HCT116 (cell line): ENCODE results near the gene TMEM121B. TPM values are rescaled to one million over a fixed set of nuclear protein-coding genes. Genes with fewer than 3 reads are reported as not detected.

Experiments
- ATAC-seq: fragments of 200-7000 bp; cut with Tn5 transposase; 2 replicates; pipeline ENCODE4 v1.9.1; 2020; ENCODE audit warnings: mild to moderate bottlenecking, moderate library complexity
- BruUV-seq: library from RNA; stranded (reverse); fragments of 400-500 nt; replicated peaks from 2 replicates; lab custom pipeline; 2021; lab: Mats Ljungman, UMichigan
- CTCF ChIA-PET: fragments of 300-600 bp; sonication (Branson Sonifier 250); formaldehyde crosslinking; loops from one replicate; lab custom pipeline; 2021; ENCODE audit warnings: antibody characterized with exemption; lab: Charles Lee
- POLR2A ChIA-PET: fragments of 300-600, 350-600 bp; sonication (Branson Sonifier 250); formaldehyde crosslinking; loops from one replicate; lab custom pipeline; 2021; ENCODE audit warnings: antibody characterized with exemption; lab: Charles Lee
- RAD21 ChIA-PET, 2 experiments: fragments of 300-600 bp; sonication (Branson Sonifier 250); formaldehyde crosslinking; loops; one replicate each; lab custom pipeline; 2023; ENCODE audit warnings: low total read pairs in 2 of 2; ENCODE audit not compliant: uncharacterized antibody in 2 of 2, unreplicated experiment in 2 of 2, low non-redundant PET in 1 of 2; lab: Charles Lee
- DNase-seq: peaks from one replicate; pipeline ENCODE4 v3.0.0-alpha.2; 2010; ENCODE audit warnings: low read depth, low spot score
- H2AFZ ChIP-seq: fragments of 200-600 bp; shearing (Covaris generic), sonication (generic); 2 replicates; pipeline ENCODE4 v1.6.1; 2017; ENCODE audit warnings: low read depth, mixed run types, mixed read lengths, antibody characterized with exemption, low read length; ENCODE audit not compliant: poor library complexity, severe bottlenecking
- H3K27ac ChIP-seq: 2 replicates; pipeline ENCODE4 v1.5.1; 2012; ENCODE audit warnings: low read depth, low read length
- H3K27me3 ChIP-seq: fragments of 200-600 bp; sonication (generic); 2 replicates; pipeline ENCODE4 v1.6.1; 2016; ENCODE audit warnings: mixed run types, low read length, mixed read lengths; ENCODE audit not compliant: insufficient read depth
- H3K36me3 ChIP-seq, 2 experiments: fragments of 200-500 bp in 1 of 2; fragments of 200-600 bp in 1 of 2; sonication (Bioruptor generic) in 1 of 2; sonication (generic) in 1 of 2; 2 replicates each; pipeline versions ENCODE4 v1.5.1 to v1.6.1; 2014 to 2016; ENCODE audit warnings: low read length in 2 of 2, inconsistent platforms in 1 of 2, mixed read lengths in 1 of 2, mixed run types in 1 of 2; ENCODE audit not compliant: insufficient read depth in 2 of 2, control insufficient read depth in 1 of 2
- H3K4me1 ChIP-seq, 2 experiments: fragments of 200-600 bp in 1 of 2; sonication (generic) in 1 of 2; 2 replicates each; pipeline versions ENCODE4 v1.5.1 to v1.6.1; 2012 to 2017; ENCODE audit warnings: low read length in 2 of 2, inconsistent platforms in 1 of 2, mild to moderate bottlenecking in 1 of 2, mixed read lengths in 1 of 2, mixed run types in 1 of 2, moderate library complexity in 1 of 2; ENCODE audit not compliant: insufficient read depth in 2 of 2, control insufficient read depth in 1 of 2
- H3K4me2 ChIP-seq: fragments of 200-600 bp; sonication (generic); 2 replicates; pipeline ENCODE4 v1.6.1; 2017; ENCODE audit warnings: mixed run types, low read length, mixed read lengths
- H3K4me3 ChIP-seq, 2 experiments: fragments of 200-600 bp in 1 of 2; sonication (generic) in 1 of 2; replicated peaks in 1 of 2; 2 replicates each; pipeline ENCODE4 v1.5.1; 2011 to 2016; ENCODE audit warnings: low read length in 2 of 2, control low read depth in 1 of 2, low read depth in 1 of 2, mild to moderate bottlenecking in 1 of 2, mixed read lengths in 1 of 2, mixed run types in 1 of 2
- H3K79me2 ChIP-seq: fragments of 200-600 bp; sonication (generic); 2 replicates; pipeline ENCODE4 v1.6.1; 2017; ENCODE audit warnings: mild to moderate bottlenecking, mixed run types, low read length, moderate library complexity, mixed read lengths; ENCODE audit not compliant: insufficient read depth
- H3K9ac ChIP-seq: fragments of 200-600 bp; sonication (generic); 2 replicates; pipeline ENCODE4 v1.6.1; 2016; ENCODE audit warnings: low read length, mixed read lengths
- H3K9me2 ChIP-seq: fragments of 200-600 bp; sonication (generic), shearing (Covaris generic); 2 replicates; pipeline ENCODE4 v1.6.1; 2017; ENCODE audit warnings: mixed run types, mild to moderate bottlenecking, moderate library complexity; ENCODE audit not compliant: insufficient read depth
- H3K9me3 ChIP-seq, 2 experiments: fragments of 200-500 bp in 1 of 2; fragments of 200-600 bp in 1 of 2; sonication (Bioruptor generic) in 1 of 2; sonication (generic) in 1 of 2; 2 replicates each; pipeline ENCODE4 v1.6.1; 2014 to 2017; ENCODE audit warnings: low read length in 2 of 2, mixed read lengths in 2 of 2, inconsistent platforms in 1 of 2, low read depth in 1 of 2, mild to moderate bottlenecking in 1 of 2, mixed run types in 1 of 2, moderate library complexity in 1 of 2; ENCODE audit not compliant: control insufficient read depth in 1 of 2, insufficient read depth in 1 of 2
- H4K20me1 ChIP-seq: fragments of 200-600 bp; sonication (generic), shearing (Covaris generic); 2 replicates; pipeline ENCODE4 v1.6.1; 2017; ENCODE audit warnings: mixed run types, mild to moderate bottlenecking, moderate library complexity; ENCODE audit not compliant: insufficient read depth
- CBX3 ChIP-seq: IDR thresholded peaks from 2 replicates; pipeline ENCODE4 v1.6.1; 2012; ENCODE audit warnings: low read depth
- CEBPB ChIP-seq: IDR thresholded peaks from 2 replicates; pipeline ENCODE4 v1.6.1; 2012; ENCODE audit warnings: low read depth
- CTCF ChIP-seq, 3 experiments: fragments of 200-600 bp in 1 of 3; sonication (generic) in 1 of 3; IDR thresholded peaks in 2 of 3; conservative IDR thresholded peaks in 1 of 3; 2 replicates each; pipeline ENCODE4 v1.5.1; 2012 to 2017; ENCODE audit warnings: low read depth in 2 of 3, low read length in 2 of 3, antibody characterized with exemption in 1 of 3, borderline replicate concordance in 1 of 3, control low read depth in 1 of 3, mild to moderate bottlenecking in 1 of 3, mixed read lengths in 1 of 3, mixed run types in 1 of 3, moderate library complexity in 1 of 3; ENCODE audit not compliant: insufficient read depth in 1 of 3
- EGR1 ChIP-seq: IDR thresholded peaks from 2 replicates; pipeline ENCODE4 v1.6.1; 2012; ENCODE audit warnings: low read depth
- ELF1 ChIP-seq: IDR thresholded peaks from 2 replicates; pipeline ENCODE4 v1.6.1; 2012; ENCODE audit warnings: low read depth, borderline replicate concordance
- EZH2 ChIP-seq: fragments of 200-600 bp; sonication (generic); IDR thresholded peaks from 2 replicates; pipeline ENCODE4 v1.6.1; 2017; ENCODE audit warnings: antibody characterized with exemption, mixed run types
- EZH2phosphoT487 ChIP-seq: fragments of 200-600 bp; IDR thresholded peaks from 2 replicates; pipeline ENCODE4 v1.6.1; 2018; ENCODE audit warnings: antibody characterized with exemption, borderline replicate concordance
- FOSL1 ChIP-seq: IDR thresholded peaks from 2 replicates; pipeline ENCODE4 v1.6.1; 2012; ENCODE audit warnings: low read depth
- JUND ChIP-seq: IDR thresholded peaks from 2 replicates; pipeline ENCODE4 v1.6.1; 2012
- MAX ChIP-seq: IDR thresholded peaks from 2 replicates; pipeline ENCODE4 v1.6.1; 2012
- POLR2A ChIP-seq: IDR thresholded peaks from 2 replicates; pipeline ENCODE4 v1.7.0; 2011; ENCODE audit warnings: borderline replicate concordance; ENCODE audit not compliant: insufficient read depth, insufficient read length; ENCODE audit errors: extremely low read depth
- POLR2AphosphoS5 ChIP-seq: IDR thresholded peaks from 2 replicates; pipeline ENCODE4 v1.6.1; 2011; ENCODE audit warnings: mild to moderate bottlenecking, low read depth, low read length, moderate library complexity
- RAD21 ChIP-seq: IDR thresholded peaks from 2 replicates; pipeline ENCODE4 v1.6.1; 2012; ENCODE audit warnings: low read depth, mild to moderate bottlenecking
- SIN3A ChIP-seq: IDR thresholded peaks from 2 replicates; pipeline ENCODE4 v1.6.1; 2012; ENCODE audit warnings: low read depth
- SRF ChIP-seq: IDR thresholded peaks from 2 replicates; pipeline ENCODE4 v1.6.1; 2012; ENCODE audit warnings: low read depth
- YY1 ChIP-seq: IDR thresholded peaks from 2 replicates; pipeline ENCODE4 v1.6.1; 2011; ENCODE audit warnings: low read length, low read depth, moderate library complexity, mild to moderate bottlenecking; ENCODE audit not compliant: insufficient replicate concordance; ENCODE audit errors: extremely low read depth
- ZBTB33 ChIP-seq: IDR thresholded peaks from 2 replicates; pipeline ENCODE4 v1.6.1; 2011; ENCODE audit warnings: mild to moderate bottlenecking, low read length, moderate library complexity; ENCODE audit not compliant: insufficient replicate concordance; ENCODE audit errors: extremely low read depth
- ZFX ChIP-seq: fragments of 450-650 bp; IDR thresholded peaks from 2 replicates; pipeline ENCODE4 v1.6.1; 2017
- ZNF274 ChIP-seq: fragments of 200-500 bp; sonication (Bioruptor generic); IDR thresholded peaks from 2 replicates; pipeline ENCODE4 v1.6.1; 2014; ENCODE audit warnings: mild to moderate bottlenecking, low read depth, low read length, inconsistent platforms
- intact Hi-C: fragments of 100-400 bp; cut with micrococcal nuclease; formaldehyde crosslinking; loops from 2 replicates; pipeline ENCODE4 v1.10.0; 2022
- total RNA-seq: library from RNA; stranded (reverse); gene quantifications from one replicate; pipeline ENCODE4 v1.2.1, GENCODE V29; 2021; ENCODE audit not compliant: unreplicated experiment
- TF ChIP-seq, protein P1 (sequence below): IDR thresholded peaks from 2 replicates; pipeline ENCODE4 v1.6.1; 2012; ENCODE audit warnings: low read depth

Gene TMEM121B
- total RNA-seq, 1 experiment from 2014 or later: 0.57 TPM

- H3K79me2 ChIP-seq: no peaks in the 10 kb centered on the region
- intact Hi-C loops: no loop called here
- no peak overlapping the region for H2AFZ ChIP-seq
- no peaks in the 10 kb centered on the region for H3K9me3 ChIP-seq
- H3K4me2 ChIP-seq: no peak overlapping the region
- ATAC-seq (no peak), DNase-seq (no peak)
- TF ChIP-seq CEBPB (no peak), EZH2 (no peak), ZFX (no peak), POLR2A (no peak), ZNF274 (no peak), EGR1 (no peak), SRF (no peak), ZBTB33 (no peak), JUND (no peak), POLR2AphosphoS5 (no peak), FOSL1 (no peak), RAD21 (no peak), YY1 (no peak), CTCF (IDR thresholded peaks at IDR 0.05 in 2 of 3, conservative IDR thresholded peaks at IDR 0.05 in 1 of 3; ENCODE audit: borderline replicate concordance in 1 of 3, insufficient read depth in 1 of 3, low read depth in 2 of 3, low read length in 2 of 3) (no peak), CBX3 (no peak), EZH2phosphoT487 (no peak), SIN3A (no peak), MAX (no peak), ELF1 (no peak)
- TF ChIP-seq, protein P1, sequence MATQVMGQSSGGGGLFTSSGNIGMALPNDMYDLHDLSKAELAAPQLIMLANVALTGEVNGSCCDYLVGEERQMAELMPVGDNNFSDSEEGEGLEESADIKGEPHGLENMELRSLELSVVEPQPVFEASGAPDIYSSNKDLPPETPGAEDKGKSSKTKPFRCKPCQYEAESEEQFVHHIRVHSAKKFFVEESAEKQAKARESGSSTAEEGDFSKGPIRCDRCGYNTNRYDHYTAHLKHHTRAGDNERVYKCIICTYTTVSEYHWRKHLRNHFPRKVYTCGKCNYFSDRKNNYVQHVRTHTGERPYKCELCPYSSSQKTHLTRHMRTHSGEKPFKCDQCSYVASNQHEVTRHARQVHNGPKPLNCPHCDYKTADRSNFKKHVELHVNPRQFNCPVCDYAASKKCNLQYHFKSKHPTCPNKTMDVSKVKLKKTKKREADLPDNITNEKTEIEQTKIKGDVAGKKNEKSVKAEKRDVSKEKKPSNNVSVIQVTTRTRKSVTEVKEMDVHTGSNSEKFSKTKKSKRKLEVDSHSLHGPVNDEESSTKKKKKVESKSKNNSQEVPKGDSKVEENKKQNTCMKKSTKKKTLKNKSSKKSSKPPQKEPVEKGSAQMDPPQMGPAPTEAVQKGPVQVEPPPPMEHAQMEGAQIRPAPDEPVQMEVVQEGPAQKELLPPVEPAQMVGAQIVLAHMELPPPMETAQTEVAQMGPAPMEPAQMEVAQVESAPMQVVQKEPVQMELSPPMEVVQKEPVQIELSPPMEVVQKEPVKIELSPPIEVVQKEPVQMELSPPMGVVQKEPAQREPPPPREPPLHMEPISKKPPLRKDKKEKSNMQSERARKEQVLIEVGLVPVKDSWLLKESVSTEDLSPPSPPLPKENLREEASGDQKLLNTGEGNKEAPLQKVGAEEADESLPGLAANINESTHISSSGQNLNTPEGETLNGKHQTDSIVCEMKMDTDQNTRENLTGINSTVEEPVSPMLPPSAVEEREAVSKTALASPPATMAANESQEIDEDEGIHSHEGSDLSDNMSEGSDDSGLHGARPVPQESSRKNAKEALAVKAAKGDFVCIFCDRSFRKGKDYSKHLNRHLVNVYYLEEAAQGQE: no peak
- H3K27me3 ChIP-seq: no peaks in the 10 kb centered on the region
- ChIA-PET RAD21 (no interaction called here), CTCF (no interaction called here), POLR2A (no interaction called here)
- H3K36me3 ChIP-seq: peaks cover 12 to 23% of the 10 kb centered on the region in 2 experiments; a peak in 2 of 4 replicates
- H3K27ac ChIP-seq: no peak overlapping the region
- H3K9ac ChIP-seq: no peak overlapping the region
- H3K9me2 ChIP-seq: no peaks in the 10 kb centered on the region
- no peak overlapping the region for H3K4me3 ChIP-seq
- H4K20me1 ChIP-seq: no peaks in the 10 kb centered on the region
- BruUV-seq: no TSS peak
- H3K4me1 ChIP-seq: no peaks in the 10 kb centered on the region
Measured at GRCh38 chr22:17104336-17104935, 16.7 kb downstream of the TMEM121B start.
